NCI-H774 (cell line): Measurements from ENCODE around the gene CFL1.
A peak's percentile ranks its signal among the peaks of the same experiment; 100 is the strongest.
"Not testable (repeated sequence)": the region's sequence is repeated elsewhere in the genome, so short reads cannot be mapped to it uniquely, and the experiment has no call there.

Experiments
- DNase-seq: peaks from one replicate; lab custom pipeline; 2025; lab: John Stamatoyannopoulos, UW

Gene CFL1

GRCh38 chr11:65857853-65858680 lies at the start of gene CFL1:
Gene CFL1, minus strand, starts transcription at chr11:65858180. Its CDS starts 81 bp downstream, at chr11:65858099.
- DNase-seq: peak; percentile 98

- no peak for DNase-seq
Observed at GRCh38 chr11:65906602-65907001, 48.6 kb upstream of the CFL1 start.

- DNase-seq: no peak
Observed at GRCh38 chr11:65903715-65904114, 45.7 kb upstream of the CFL1 start.

- DNase-seq: no peak
Observed at GRCh38 chr11:65903068-65903481, 45.1 kb upstream of the CFL1 start.

GRCh38 chr11:65900899-65901180 lies 42.9 kb upstream of the CFL1 start:
- no peak for DNase-seq

GRCh38 chr11:65900125-65900898 lies 42.3 kb upstream of the CFL1 start, which contains the start of gene FOSL1:
Gene FOSL1, minus strand, starts transcription at chr11:65900388. Its CDS starts 49 bp downstream, at chr11:65900339.
- DNase-seq: peak; percentile 87

- DNase-seq: no peak
Observed at GRCh38 chr11:65899356-65900124, 41.6 kb upstream of the CFL1 start.

GRCh38 chr11:65898656-65899355 lies 40.8 kb upstream of the CFL1 start:
- DNase-seq: no peak

GRCh38 chr11:65897020-65897471 lies 39.1 kb upstream of the CFL1 start:
- DNase-seq: no peak

GRCh38 chr11:65896034-65896999 lies 38.3 kb upstream of the CFL1 start:
- DNase-seq: no peak

- DNase-seq: no peak
Observed at GRCh38 chr11:65895482-65895981, 37.6 kb upstream of the CFL1 start.

- no peak for DNase-seq
Observed at GRCh38 chr11:65894034-65894591, 36.1 kb upstream of the CFL1 start.

GRCh38 chr11:65892661-65893317 lies 34.8 kb upstream of the CFL1 start:
- no peak for DNase-seq

- not testable (repeated sequence) for DNase-seq
Observed at GRCh38 chr11:65892137-65892540, 34.2 kb upstream of the CFL1 start.

- DNase-seq: no peak
Observed at GRCh38 chr11:65891219-65892136, 33.5 kb upstream of the CFL1 start.

GRCh38 chr11:65890324-65891218 lies 32.6 kb upstream of the CFL1 start, which contains the start of gene CCDC85B:
Gene CCDC85B, plus strand, starts transcription at chr11:65890673. Its CDS starts 111 bp downstream, at chr11:65890784.
- peak; percentile 95 for DNase-seq

- peak; percentile 98 for DNase-seq
Observed at GRCh38 chr11:65888163-65888814, 30.3 kb upstream of the CFL1 start, which contains the start of gene FIBP. Gene FIBP, minus strand, starts transcription at chr11:65888471. Its CDS starts 53 bp downstream, at chr11:65888418.
